PC-3 (cell line): ENCODE measurements around the gene ZXDB. TPM values are rescaled to one million over a fixed set of nuclear protein-coding genes. Genes with fewer than 3 reads are reported as not detected.
"Not testable (repeated sequence)": the region's sequence is repeated elsewhere in the genome, so short reads cannot be mapped to it uniquely, and the experiment has no call there.

Experiments
- ATAC-seq: fragments of 200-7000 bp; cut with Tn5 transposase; 2 replicates; pipeline ENCODE4 v1.9.1; 2020; ENCODE audit warnings: mild to moderate bottlenecking, moderate library complexity
- BruUV-seq: library from RNA; stranded (reverse); fragments of 400-500 nt; replicated peaks from 2 replicates; lab custom pipeline; 2021; lab: Mats Ljungman, UMichigan
- CTCF ChIA-PET: fragments of 300-600 bp; sonication (Branson Sonifier 250); formaldehyde crosslinking; loops from one replicate; lab custom pipeline; 2022; ENCODE audit warnings: antibody characterized with exemption; lab: Charles Lee
- POLR2A ChIA-PET: fragments of 300-600 bp; sonication (Branson Sonifier 250); formaldehyde crosslinking; loops from one replicate; lab custom pipeline; 2022; ENCODE audit warnings: antibody characterized with exemption; ENCODE audit not compliant: unreplicated experiment; lab: Charles Lee
- DNase-seq: peaks from one replicate; pipeline ENCODE4 v3.0.0-alpha.2; 2015
- H2AFZ ChIP-seq: fragments of 300-600 bp; sonication (generic); 2 replicates; pipeline ENCODE4 v1.6.0; 2016; ENCODE audit warnings: antibody characterized with exemption, low read length
- H3F3A ChIP-seq: fragments of 300-600 bp; sonication (generic); one replicate; pipeline ENCODE4 v1.6.0; 2017; ENCODE audit warnings: antibody characterized with exemption, low read length, control low read depth, mild to moderate bottlenecking; ENCODE audit not compliant: unreplicated experiment
- H3K27ac ChIP-seq: fragments of 300-600 bp; sonication (generic); 2 replicates; pipeline ENCODE4 v1.5.1; 2016; ENCODE audit warnings: mild to moderate bottlenecking, low read length
- H3K27me3 ChIP-seq: fragments of 300-600 bp; sonication (generic); 2 replicates; pipeline ENCODE4 v1.6.1; 2016; ENCODE audit warnings: low read length, mixed read lengths
- H3K36me3 ChIP-seq: fragments of 300-600 bp; sonication (generic); 2 replicates; pipeline ENCODE4 v1.6.1; 2016; ENCODE audit warnings: low read depth, mixed run types, low read length, mixed read lengths
- H3K4me1 ChIP-seq: fragments of 300-600 bp; sonication (generic); 2 replicates; pipeline ENCODE4 v1.5.1; 2016; ENCODE audit warnings: low read length; ENCODE audit not compliant: insufficient read depth
- H3K4me2 ChIP-seq: fragments of 300-600 bp; sonication (generic); 2 replicates; pipeline ENCODE4 v1.6.0; 2016; ENCODE audit warnings: low read length
- H3K4me3 ChIP-seq: fragments of 300-600 bp; sonication (generic); 2 replicates; pipeline ENCODE4 v1.5.1; 2016; ENCODE audit warnings: mild to moderate bottlenecking, low read length, mixed read lengths
- H3K79me2 ChIP-seq: fragments of 300-600 bp; sonication (generic); 2 replicates; pipeline ENCODE4 v1.6.1; 2017; ENCODE audit warnings: low read length, mixed read lengths
- H3K9ac ChIP-seq: fragments of 300-600 bp; sonication (generic); 2 replicates; pipeline ENCODE4 v1.6.0; 2016; ENCODE audit warnings: mild to moderate bottlenecking, low read length
- H3K9me2 ChIP-seq: fragments of 300-600 bp; sonication (generic); replicated peaks from 2 replicates; pipeline ENCODE4 v1.6.1; 2016; ENCODE audit warnings: mixed run types, low read length, mixed read lengths
- H3K9me3 ChIP-seq: fragments of 300-600 bp; sonication (generic); 2 replicates; pipeline ENCODE4 v1.6.1; 2016; ENCODE audit warnings: low read length, mixed read lengths
- H4K20me1 ChIP-seq: fragments of 300-600 bp; sonication (generic); 2 replicates; pipeline ENCODE4 v1.6.1; 2016; ENCODE audit warnings: low read length, mixed read lengths
- EZH2 ChIP-seq: fragments of 300-600 bp; sonication (generic); IDR thresholded peaks from one replicate; pipeline ENCODE4 v1.6.1; 2017; ENCODE audit warnings: antibody characterized with exemption, mild to moderate bottlenecking, low read length; ENCODE audit not compliant: unreplicated experiment
- EZH2phosphoT487 ChIP-seq: fragments of 300-600 bp; sonication (generic); IDR thresholded peaks from 2 replicates; pipeline ENCODE4 v1.6.1; 2018; ENCODE audit warnings: mild to moderate bottlenecking, antibody characterized with exemption, low read length, borderline replicate concordance
- intact Hi-C: fragments of 100-400 bp; cut with micrococcal nuclease; formaldehyde crosslinking; loops from 2 replicates; pipeline ENCODE4 v1.9.0; 2023
- total RNA-seq: library from RNA; depleted of rRNA; stranded (reverse); fragments of >200 nt; gene quantifications from 2 replicates; pipeline ENCODE4 v1.2.3, GENCODE V29; 2014
- TF ChIP-seq, protein P1 (sequence below): fragments of 300-600 bp; sonication (generic); conservative IDR thresholded peaks from 2 replicates; pipeline ENCODE4 v1.5.1; 2017; ENCODE audit warnings: antibody characterized with exemption, low read depth, mild to moderate bottlenecking, low read length

Gene ZXDB
- total RNA-seq, 1 experiment from 2014 or later, result 10.1 TPM

DNA sequence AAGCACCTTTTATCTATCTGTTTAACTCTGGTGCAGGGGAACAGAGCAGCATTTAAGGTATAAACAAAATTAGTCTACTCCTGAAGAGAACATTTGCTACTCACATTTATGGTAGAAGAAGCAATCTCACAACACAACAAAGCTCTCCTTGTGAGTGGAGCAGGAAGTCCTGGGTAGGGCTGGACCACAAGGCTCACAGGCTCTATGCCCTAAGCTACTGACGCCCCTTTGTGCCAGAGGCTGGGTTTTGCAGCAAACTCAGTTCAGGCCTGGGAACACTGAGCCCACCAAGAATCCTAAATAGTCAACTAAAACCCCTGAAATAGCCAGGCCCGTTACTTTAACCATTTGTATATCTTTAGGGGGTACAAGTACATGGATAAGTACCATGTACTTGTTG lies 4.7 kb upstream of the ZXDB start:
- H3K4me3 ChIP-seq, result no peak overlapping the region
- POLR2A ChIA-PET, result no interaction called here
- no TSS peak for BruUV-seq
- no peaks in the 10 kb centered on the region for H3F3A ChIP-seq
- H3K27ac ChIP-seq, result no peak overlapping the region
- no peak for TF ChIP-seq EZH2phosphoT487
- no peak for TF ChIP-seq EZH2
- TF ChIP-seq, protein P1, sequence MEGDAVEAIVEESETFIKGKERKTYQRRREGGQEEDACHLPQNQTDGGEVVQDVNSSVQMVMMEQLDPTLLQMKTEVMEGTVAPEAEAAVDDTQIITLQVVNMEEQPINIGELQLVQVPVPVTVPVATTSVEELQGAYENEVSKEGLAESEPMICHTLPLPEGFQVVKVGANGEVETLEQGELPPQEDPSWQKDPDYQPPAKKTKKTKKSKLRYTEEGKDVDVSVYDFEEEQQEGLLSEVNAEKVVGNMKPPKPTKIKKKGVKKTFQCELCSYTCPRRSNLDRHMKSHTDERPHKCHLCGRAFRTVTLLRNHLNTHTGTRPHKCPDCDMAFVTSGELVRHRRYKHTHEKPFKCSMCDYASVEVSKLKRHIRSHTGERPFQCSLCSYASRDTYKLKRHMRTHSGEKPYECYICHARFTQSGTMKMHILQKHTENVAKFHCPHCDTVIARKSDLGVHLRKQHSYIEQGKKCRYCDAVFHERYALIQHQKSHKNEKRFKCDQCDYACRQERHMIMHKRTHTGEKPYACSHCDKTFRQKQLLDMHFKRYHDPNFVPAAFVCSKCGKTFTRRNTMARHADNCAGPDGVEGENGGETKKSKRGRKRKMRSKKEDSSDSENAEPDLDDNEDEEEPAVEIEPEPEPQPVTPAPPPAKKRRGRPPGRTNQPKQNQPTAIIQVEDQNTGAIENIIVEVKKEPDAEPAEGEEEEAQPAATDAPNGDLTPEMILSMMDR, result no peak
- no peak overlapping the region for H2AFZ ChIP-seq
- H3K9ac ChIP-seq, result no peak overlapping the region
- no peaks in the 10 kb centered on the region for H3K9me2 ChIP-seq
- no peaks in the 10 kb centered on the region for H4K20me1 ChIP-seq
- CTCF ChIA-PET, result interaction anchor here (0.6 kb wide), 1 partner anchor 325 kb away, joined by 5 read pairs; no protein-coding TSS in a partner anchor
- H3K4me2 ChIP-seq, result no peak overlapping the region
- H3K9me3 ChIP-seq, result no peaks in the 10 kb centered on the region
- H3K27me3 ChIP-seq, result no peaks in the 10 kb centered on the region
- H3K36me3 ChIP-seq, result no peaks in the 10 kb centered on the region
- peaks cover 21% of the 10 kb centered on the region for H3K4me1 ChIP-seq
- DNase-seq (no peak), ATAC-seq (no peak)
- no peaks in the 10 kb centered on the region for H3K79me2 ChIP-seq
- intact Hi-C loops, result loop anchor here (10.0 kb wide), 1 partner anchor 438 kb away; no protein-coding TSS in a partner anchor

DNA sequence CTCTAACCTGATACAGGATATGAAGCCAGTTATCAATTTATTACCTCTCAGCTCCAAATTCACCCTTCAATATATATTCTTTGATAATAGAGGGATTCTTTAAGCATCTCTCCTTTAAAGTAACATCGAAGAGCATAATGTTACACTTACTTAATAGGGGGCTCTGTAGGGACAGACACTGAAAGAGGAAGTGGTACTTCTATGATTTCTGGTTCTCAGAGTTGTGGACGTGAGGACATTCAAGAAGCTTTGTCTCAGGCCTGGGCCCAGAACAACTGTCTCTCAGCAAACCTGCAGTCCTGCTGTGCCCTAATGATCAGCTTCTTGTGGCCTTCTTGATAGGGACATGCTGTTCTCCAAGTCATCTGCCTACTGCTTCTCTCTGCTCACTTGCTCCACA lies 4.2 kb upstream of the ZXDB start:
- ChIA-PET POLR2A (no interaction called here), CTCF (interaction anchor here (0.6 kb wide), 1 partner anchor 325 kb away, joined by 5 read pairs; no protein-coding TSS in a partner anchor)
- intact Hi-C loops, result loop anchor here (10.0 kb wide), 1 partner anchor 437 kb away; no protein-coding TSS in a partner anchor
- Histone ChIP-seq H3K9me2 (no peaks in the 10 kb centered on the region), H3K4me2 (no peak overlapping the region), H3K79me2 (no peaks in the 10 kb centered on the region), H3K4me1 (peaks cover 21% of the 10 kb centered on the region), H3K27ac (no peak overlapping the region), H2AFZ (no peak overlapping the region), H3K9me3 (no peaks in the 10 kb centered on the region), H4K20me1 (no peaks in the 10 kb centered on the region), H3K4me3 (no peak overlapping the region), H3K36me3 (no peaks in the 10 kb centered on the region), H3K27me3 (no peaks in the 10 kb centered on the region), H3K9ac (no peak overlapping the region), H3F3A (no peaks in the 10 kb centered on the region)
- DNase-seq (no peak), ATAC-seq (no peak)
- BruUV-seq, result no TSS peak
- TF ChIP-seq, protein P1, result no peak
- TF ChIP-seq EZH2phosphoT487, result no peak
- TF ChIP-seq EZH2, result no peak

DNA sequence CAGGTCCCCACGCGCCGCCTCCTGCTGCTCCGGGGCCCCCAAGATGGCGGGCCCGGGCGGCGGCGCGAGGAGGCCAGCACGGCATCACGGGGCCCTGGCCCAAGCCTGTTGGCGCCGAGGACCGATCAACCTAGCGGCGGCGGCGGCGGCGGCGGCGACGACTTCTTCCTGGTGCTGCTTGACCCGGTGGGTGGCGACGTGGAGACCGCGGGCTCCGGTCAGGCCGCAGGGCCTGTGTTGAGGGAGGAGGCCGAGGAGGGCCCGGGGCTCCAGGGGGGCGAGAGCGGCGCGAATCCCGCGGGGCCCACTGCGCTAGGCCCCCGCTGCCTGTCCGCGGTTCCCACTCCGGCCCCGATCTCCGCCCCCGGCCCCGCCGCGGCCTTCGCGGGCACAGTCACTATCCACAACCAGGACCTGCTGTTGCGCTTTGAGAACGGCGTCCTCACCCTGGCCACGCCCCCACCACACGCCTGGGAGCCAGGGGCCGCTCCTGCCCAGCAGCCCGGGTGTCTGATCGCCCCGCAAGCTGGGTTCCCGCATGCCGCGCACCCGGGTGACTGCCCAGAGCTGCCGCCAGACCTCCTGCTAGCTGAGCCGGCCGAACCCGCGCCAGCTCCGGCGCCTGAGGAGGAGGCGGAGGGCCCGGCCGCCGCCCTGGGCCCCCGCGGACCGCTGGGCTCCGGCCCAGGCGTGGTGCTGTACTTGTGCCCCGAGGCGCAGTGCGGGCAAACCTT lies 516 bp downstream of the ZXDB start:
- H2AFZ ChIP-seq, POLR2A ChIA-PET, H3K9me2 ChIP-seq, H3K36me3 ChIP-seq, H3K9me3 ChIP-seq, BruUV-seq, DNase-seq, CTCF ChIA-PET, H3F3A ChIP-seq, H3K27me3 ChIP-seq: not testable (repeated sequence)
- 0 out of 2 replicates have a peak, but pooled peaks have one; percentile 29 for TF ChIP-seq EZH2phosphoT487
- H3K27ac ChIP-seq, result peak overlapping the region; percentile 68
- ATAC-seq, result peak; percentile 53
- H4K20me1 ChIP-seq, result peaks cover 15% of the 10 kb centered on the region
- peak overlapping the region; percentile 77 for H3K4me2 ChIP-seq
- peak overlapping the region; percentile 78 for H3K9ac ChIP-seq
- H3K4me1 ChIP-seq, result peaks cover 40% of the 10 kb centered on the region
- peak overlapping the region; percentile 63 for H3K4me3 ChIP-seq
- intact Hi-C loops, result loop anchor here (10.0 kb wide), 1 partner anchor 52 kb away; no protein-coding TSS in a partner anchor
- peaks cover 37% of the 10 kb centered on the region for H3K79me2 ChIP-seq
